HG03108 (cell line): ENCODE results near the gene COL4A3.
"Not testable (repeated sequence)": the region's sequence is repeated elsewhere in the genome, so short reads cannot be mapped to it uniquely, and the experiment has no call there.

ENCODE experiments used
- ATAC-seq: cut with Tn5 transposase; IDR thresholded peaks from one replicate; pipeline ENCODE4 v1.9.1; 2021; ENCODE audit warnings: moderate library complexity; ENCODE audit not compliant: unreplicated experiment

Gene COL4A3

DNA sequence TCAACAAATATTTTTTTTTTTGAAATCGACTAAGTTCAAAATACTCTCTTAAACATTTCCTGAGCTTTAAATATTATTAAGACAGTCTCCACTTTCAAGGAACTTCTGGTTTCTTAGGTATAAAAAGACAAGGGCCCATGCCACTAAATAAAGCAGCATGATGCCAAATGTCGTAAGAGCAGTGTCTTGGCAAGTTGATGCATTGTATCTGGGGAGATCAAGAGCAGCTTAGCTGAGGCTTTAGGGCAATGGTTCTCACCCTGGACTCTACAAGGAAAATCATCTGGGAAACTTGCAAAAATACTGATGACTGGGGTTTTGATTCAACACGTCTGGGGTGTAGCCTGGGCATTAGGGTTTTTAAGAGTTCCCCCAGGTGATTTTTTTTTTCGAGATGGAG lies 41.3 kb downstream of the COL4A3 start:
- no peak for ATAC-seq

DNA sequence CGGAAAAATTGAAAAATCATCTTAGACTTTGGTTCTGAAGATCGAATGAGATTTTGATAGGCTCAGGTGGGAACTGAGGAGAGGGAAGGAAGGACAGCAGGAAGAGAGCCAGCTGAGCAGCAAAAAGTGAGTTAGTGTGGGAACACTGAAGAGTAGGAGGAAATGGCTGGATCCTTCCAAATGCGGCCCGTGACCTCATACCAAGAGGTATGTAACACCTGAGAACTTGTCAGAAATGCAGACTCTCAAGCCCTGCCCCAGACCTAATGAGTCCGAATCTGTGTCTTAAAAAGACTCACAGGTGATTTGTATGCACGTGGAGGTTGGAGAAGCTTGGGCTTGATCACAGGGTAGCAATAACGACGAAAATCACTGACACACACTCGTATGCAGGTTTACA lies 42.0 kb downstream of the COL4A3 start:
- no peak for ATAC-seq

DNA sequence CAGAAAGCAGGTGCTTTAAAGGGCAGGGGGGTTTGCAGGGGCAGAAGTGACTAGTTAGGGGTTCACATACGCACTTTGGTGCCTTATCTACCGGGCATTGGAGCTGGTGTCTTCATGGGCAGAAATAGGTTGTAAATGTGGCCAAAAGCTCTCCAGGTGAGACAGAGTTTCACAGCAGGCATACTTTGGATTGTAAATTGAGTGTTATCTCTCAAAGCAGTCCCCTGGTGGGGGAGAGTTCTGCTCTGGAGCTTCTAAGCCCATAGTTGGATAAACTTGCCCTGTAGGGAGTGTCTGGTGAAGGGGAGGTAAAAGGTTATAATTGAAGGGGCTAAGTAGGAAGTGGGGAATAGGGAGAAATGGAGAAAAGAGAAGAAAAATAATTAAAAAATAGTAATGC lies 43.1 kb downstream of the COL4A3 start:
- ATAC-seq = no peak

DNA sequence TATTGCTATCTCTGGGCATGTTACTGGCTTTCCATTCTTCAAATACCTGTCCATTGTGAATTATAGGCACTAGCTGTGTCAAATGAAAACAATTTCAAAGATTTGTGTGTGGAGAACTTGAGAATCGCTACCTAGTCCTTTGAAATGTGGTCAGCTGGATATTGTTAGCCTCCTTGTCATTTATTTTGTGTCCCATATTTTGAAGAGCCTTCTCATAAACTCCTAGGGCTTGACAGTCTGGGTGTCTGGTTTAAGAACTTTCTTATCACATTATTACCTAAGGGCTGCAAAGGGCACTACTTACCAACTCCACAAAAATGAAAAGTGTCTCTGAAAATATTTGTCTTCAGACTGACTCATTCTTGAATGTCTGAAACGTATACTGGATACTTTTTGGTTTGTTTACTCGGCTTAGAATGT lies 50.2 kb downstream of the COL4A3 start:
- no peak for ATAC-seq

DNA sequence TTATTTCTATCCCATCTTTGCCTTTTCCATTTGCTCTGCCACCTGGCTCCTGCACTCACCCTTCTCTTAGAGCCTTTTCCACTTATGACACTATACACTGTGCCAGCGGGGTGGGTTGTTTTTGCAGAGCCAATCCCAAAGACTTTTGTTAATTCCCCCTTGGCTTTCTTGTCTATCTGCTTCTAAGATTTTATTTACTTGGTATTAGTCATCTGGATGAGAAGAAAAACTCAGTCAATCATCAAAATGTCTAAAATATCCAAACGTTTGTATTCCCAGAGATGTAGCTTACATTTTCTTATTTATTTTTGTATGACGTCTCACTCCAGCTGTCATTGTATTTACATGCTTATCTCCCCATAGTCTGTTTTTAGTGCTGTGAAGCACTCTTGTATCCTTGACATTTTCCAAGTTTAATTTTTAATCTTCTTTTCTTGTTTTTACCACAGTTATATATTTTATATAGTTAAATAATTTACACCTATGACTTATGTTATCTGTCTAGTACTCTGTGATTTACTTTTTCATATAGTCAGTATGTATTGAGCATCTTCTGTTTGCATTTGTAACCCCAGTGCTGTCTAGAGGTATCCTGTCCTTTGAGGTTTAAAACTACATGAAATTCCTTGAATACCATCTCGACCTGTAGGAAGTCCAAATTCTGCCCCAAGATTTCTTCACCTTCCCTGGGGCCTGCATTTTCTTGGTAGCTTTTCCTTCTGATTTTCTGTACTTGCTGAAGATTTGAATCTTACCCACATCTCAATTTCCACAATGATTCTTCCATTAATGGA lies 55.1 kb downstream of the COL4A3 start:
- ATAC-seq = no peak

DNA sequence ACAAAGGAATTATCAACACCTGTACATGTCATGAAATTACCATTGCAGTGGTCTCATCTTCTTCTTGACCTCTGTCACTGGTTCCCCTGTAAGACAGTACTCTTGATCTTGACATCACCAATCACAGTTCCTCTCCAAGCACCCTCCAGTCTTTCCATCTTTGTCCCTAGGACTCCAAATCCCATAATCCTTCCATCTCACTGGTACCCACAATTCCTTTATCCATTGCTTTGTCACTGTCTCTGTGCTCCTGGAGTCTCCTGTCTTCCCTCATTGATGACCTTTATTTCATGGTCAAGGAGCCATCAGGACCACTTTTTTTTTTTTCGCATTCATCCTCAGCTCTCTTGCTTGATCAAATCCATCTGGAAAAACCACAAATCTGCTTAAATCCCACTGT lies 56.7 kb downstream of the COL4A3 start:
- ATAC-seq = no peak

DNA sequence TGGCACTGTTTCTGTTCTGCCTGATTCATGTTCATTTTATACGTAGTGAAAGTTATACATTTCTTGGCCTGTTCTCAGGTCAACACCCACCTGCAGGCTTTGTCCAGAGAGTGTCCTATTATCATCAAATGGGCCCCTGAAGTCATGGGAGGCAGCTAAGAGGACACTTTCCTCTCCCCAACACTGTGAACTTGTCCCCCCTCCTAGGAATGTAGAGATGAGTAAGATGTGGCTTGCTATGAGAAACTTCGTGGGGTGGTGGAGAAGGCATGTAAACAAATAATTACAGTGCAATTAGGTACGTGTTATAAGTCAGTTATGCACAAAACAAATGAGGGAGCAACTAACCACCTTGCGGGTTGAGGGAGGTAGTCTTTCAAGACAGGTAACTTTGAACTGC lies 57.9 kb downstream of the COL4A3 start:
- ATAC-seq = no peak

DNA sequence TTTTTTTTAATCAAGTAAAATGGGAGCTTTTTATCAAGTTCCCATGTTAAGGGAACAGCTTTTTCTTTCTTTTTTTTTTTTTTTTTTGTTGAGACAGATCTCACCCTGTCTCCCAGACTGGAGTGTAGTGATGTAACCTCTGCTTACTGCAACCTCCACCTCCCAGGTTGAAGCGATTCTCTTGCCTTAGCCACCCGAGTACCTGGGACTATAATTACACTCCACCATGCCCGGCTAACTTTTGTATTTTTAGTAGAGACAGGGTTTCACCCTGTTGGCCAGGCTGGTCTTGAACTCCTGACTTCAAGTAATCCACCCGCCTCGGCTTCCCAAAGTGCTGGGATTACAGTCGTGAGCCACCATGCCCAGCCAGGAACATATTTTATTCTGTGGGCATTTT lies 61.2 kb downstream of the COL4A3 start:
- ATAC-seq = not testable (repeated sequence)

DNA sequence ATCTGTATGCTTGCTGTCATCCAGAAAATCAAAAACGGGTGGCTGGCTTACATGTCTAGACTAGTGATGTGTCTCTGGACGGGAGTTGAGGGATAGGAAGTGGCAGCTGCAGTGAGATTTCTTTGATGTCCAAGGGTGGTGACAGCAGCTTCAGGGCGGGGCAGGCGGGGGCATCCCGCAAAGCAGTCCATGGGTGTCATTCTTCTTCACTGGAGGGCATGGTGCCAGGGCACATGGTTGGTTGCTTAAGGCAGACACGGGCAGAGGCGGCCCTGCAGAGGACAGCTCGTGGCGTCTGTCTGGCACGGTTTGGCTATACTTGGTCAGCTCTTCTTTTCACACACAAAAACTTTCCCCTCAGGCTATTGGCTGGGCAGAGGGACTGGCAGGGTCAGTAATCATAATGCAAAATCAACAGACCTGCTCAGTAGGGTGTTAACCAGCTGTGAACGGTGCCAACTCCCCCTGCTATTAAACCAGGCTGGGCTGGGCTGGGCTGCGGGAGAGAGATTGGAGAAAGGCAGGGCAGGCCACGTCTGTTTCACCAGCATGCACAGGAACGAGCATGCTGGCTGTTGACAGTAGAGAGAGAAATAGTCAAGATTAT lies 63.7 kb downstream of the COL4A3 start:
- no peak for ATAC-seq

DNA sequence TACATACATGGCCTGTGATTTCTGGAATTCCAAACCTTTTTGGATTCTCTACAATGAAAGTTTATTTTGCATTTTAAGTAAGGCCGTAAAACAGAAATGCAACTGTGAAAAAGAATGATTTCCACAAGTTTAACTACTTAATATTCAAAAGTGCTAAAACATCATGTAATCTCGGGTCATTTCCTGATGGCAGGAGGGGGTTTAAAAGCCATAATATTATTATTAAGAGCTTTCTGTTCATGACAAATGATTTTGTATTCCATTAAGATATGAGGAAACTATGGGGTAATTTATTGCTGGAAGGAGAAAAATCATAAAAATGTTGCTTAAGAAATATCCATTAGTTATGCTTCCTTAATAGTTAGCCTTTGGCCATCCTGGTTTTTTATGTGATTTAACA lies 65.7 kb downstream of the COL4A3 start:
- ATAC-seq = no peak

DNA sequence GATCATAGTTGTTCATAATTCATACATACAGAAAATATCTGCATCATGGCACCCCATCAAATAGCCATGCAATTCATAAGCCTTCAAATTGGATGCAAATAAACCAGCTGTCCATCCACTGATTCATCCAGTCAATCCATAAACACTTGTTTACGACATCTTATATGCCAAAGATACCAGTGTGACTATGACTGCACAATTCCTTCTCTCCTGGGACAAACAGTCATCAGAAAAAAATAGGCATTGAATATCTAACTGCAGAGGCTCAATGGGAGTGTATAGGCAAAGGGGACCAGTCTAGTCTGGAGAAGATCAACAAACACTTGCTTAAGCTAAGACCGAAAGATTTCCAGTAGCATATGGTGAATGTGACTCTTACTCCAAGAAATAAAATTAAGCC lies 70.0 kb downstream of the COL4A3 start:
- ATAC-seq = no peak

DNA sequence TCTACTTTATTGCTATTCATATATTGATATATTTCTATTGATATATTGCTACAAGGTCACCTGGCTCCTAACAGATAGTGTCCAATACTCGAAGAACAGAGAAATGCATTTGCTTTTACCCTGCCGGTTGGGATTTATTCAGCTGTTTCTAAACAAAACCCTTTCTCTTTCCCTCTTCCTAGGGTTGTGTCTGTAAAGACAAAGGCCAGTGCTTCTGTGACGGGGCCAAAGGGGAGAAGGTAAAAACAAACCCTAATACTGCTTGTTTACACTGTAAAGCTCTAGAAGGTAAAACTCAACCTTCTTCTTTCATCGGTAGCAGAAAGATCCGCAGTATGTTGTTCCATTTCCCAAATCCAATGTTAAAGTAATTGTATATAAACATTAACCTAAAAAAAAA lies 73.4 kb downstream of the COL4A3 start:
- ATAC-seq = no peak

DNA sequence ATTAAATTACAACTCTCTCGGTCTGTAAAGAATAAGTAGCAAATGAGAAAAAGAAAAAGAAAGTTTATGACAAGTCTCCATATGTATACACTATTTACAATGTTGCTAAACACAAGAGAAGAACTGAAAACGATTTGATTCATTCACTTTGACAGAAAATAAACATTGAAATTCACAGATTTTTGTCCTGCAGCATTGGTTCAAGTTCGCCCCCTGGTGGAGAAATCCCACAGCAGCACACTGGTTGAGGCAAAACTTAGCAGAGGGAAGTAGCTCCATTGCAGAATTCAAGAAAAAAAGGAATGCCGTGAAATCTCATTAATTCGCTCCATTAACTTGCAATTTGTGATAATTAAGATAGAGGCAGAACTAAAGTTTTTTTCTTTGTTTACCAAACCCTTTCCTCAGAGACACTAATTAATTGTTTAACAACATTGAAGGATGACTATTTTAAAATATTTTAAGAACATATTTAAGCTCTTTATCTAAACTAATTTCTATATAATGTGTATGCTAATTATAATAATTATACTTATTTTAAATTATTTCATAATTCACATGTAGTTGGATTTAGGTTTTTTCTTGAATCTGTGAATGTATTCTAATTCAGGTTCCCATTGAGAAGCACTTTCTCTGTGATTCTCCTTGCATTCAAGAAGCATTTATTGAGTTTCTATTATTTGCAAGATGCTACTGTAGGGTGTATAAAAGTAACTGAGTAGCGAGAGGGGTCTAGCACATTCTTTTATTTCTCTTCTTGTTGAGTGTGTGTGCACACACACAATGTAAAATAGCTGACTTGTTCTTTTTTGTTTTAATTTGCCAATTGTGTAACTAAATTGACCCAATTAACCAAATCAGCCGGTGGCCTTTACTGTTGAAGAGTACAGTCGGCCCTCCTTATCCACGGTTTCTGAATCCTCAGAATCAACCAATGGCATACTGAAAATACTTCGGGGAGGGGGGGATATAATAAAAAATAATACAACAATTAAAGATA lies 74.1 kb downstream of the COL4A3 start:
- ATAC-seq = no peak

DNA sequence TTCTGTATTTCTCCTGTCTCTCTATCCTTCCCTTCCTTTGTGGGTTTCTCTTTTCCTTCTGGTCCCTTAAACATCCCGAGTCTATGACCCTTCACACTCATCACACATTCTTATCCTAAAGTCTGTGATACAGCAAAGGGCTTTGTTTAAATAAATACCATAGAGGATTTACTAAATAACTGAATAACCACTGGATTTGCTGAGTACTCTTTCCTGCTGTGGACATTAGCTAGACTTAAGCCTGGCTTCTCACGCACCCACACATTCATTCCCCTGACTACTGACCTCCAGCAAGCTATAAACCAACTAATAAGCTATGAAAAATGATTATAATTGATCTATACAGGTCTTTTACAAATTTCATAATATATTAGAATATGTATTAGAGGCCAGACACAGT lies 76.6 kb downstream of the COL4A3 start:
- ATAC-seq = no peak

DNA sequence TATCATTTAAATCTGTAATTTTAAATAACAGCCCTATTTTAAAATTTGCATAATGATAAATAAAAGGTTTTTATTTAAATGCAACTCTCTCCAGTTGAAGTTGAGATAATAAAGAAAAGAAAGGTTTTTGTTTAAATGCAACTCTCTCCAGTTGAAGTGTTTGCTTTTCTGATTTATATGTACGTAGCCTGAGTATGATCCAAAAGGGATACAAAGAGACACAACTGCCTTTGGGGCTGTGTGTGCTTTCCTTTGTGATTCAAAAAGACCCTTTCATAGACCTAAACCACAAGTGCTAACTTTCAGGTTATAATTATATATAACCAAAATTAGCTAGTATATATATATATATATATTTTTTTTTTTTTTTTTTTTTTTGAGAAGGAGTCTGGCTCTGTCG lies 84.5 kb downstream of the COL4A3 start:
- ATAC-seq = no peak

DNA sequence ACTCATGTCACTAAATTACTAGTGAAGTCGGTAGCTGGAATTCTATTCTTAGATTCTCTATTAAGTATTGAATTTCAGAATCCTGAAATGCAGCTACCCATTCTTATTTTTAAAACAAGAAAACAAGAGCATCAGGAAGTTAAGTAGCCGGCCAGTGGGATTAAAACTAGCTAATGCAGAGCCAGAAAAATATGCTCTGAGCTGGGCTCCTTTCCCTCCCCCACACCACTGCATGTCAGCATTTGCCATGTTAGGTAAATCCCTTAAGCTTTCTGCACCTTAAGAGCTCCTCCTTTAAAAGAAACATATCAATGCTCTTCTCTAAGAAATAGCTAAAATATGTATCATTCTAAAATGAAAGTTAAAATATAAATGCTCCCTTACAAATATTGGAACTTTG lies 88.4 kb downstream of the COL4A3 start:
- ATAC-seq = no peak

DNA sequence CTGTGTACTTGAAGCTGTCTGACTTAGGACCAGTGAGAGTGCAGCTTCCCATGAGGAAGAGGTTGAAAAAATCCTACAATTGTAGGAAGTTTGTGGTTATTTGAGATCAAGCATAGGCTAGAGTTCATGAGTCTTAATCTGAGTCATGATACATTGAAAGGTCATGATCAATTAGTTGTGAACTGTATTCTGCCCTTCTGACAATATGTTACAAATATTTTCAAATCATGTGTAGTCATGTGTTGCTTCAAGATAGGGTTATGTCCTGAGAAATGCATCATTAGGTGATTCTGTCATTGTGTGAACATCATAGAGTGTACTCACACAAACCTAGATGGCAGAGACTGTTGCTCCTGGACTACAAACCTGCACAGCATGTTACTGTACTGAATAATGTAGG lies 92.2 kb downstream of the COL4A3 start:
- no peak for ATAC-seq

DNA sequence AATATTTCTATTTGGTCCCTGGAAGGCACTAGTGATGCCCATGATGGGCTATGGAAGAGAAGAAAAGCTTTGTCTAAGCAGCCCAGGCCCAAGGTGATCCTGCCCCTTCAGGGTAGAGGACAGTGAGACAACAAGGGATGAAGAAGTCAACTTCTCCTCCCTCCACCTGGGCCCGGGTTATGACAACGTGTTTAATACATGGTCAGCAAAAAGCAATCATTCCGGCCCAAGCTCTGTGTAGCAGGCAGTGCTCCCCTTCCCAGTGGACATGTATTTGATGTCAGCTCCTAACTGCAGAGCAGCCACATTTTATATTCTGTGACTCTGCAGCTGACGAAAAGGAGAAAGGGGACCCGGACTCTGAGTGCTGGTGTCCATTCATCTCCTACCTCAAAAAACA lies 93.4 kb downstream of the COL4A3 start:
- no peak for ATAC-seq

DNA sequence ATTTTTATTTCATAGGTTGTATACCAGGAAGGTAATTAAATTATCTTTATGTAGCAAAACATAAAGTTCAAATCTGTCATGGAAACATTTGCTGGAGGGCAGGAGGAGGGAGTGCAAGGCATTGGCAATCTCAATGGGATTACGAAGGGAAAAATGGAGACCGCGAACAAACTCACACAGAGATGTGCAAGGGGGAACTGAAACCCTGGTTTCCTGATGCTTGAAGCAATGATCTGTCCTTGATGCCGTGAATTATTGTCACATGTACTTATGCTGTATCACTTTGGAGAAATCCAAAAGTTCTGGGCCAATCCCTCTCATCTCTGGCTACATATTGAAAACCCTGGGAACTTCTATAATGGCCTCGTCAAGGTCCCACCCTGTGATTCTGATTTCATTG lies 95.6 kb downstream of the COL4A3 start:
- ATAC-seq = no peak

DNA sequence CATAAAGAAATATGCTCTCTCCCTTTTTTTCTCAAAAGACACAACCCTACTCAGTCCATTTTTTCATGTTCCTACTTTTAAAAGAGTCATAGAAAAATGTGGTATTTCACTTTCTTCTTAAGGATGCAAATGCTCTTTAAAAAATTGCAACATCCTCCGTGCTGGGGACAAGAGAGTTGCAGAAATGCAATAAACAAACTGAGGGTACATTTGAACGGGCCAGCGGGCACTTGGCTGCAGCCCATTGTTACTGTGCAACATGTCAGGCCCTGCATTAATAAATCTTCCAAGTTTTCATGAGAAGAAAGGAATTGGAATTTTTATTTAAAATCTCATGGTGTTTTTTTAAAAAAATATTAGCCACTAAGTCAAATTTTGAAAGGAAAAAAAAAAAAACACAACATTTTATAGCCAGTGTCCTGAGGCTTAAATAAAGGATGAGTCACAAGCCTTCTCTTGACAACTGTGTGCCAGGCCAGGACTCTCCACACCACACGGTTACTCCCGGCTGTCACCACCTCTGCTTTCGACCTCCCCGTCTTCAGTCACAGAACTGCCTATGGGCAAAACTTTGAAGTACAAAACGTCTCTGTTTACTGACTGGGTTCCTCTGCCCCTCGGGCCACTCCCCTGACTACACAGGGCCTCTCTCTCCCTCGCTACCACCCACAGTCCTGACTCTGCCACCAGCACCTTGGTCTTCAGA lies 103.1 kb downstream of the COL4A3 start:
- no peak for ATAC-seq

DNA sequence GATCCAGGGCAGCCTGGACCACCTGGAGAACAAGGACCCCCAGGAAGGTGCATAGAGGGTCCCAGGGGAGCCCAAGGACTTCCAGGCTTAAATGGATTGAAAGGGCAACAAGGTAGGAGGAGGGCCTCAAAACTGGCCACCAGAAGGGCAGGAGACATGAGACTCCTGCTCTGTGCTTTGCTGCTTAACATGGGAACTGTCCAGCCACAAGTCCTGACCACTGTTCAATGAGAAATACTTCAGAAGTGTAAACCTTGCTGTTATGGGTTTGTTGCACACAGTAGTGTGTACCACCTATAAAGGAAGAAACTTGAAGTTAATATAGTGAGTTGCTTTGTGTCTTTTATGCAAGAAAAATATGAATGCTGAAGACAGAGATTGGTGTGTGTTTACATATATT lies 116.5 kb downstream of the COL4A3 start:
- no peak for ATAC-seq
